ENCODE results near the gene VASH1.

The VASH1 gene

DNA sequence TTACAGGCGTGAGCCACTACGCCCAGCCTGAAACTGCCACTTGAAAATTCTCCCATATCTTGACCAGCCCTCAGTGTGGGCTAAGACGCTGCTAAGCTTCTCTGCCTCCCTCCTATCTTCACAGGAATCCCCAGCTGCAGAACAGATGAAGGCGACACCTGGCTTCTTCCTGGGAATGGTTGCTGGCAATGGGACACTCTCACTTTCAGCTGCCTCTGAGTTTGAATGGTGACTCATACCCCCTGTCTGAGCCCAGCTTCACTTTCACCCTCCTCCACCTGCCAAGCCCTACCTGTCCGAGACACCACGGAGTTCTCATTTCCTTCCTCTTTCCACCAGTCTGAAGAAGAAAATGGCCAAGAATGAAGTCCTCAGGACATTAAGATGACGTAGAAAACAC is 18.3 kb upstream of the VASH1 start:
- no peak for DNase-seq (ENCODE audit: low spot score)

DNA sequence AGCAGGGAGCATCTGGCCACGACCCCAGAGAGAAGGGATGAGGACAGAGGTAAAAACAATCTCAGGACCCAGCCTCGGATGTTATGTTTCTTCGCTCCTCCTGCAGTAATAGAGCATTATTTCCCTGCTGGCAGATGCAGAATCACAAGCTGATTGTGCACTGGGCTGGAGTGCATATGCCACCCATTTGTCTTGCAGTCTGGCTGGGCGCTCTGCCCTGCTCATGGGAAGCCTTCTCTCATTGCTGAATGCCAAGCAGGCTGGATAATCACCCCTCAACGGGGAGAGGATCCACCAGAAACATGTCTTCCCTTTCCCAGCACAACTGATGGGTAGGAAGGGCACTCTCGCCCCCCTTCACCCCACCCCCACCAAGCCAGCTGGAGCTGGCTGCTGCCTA is 8.5 kb upstream of the VASH1 start:
- no peak for DNase-seq (ENCODE audit: low spot score)

DNA sequence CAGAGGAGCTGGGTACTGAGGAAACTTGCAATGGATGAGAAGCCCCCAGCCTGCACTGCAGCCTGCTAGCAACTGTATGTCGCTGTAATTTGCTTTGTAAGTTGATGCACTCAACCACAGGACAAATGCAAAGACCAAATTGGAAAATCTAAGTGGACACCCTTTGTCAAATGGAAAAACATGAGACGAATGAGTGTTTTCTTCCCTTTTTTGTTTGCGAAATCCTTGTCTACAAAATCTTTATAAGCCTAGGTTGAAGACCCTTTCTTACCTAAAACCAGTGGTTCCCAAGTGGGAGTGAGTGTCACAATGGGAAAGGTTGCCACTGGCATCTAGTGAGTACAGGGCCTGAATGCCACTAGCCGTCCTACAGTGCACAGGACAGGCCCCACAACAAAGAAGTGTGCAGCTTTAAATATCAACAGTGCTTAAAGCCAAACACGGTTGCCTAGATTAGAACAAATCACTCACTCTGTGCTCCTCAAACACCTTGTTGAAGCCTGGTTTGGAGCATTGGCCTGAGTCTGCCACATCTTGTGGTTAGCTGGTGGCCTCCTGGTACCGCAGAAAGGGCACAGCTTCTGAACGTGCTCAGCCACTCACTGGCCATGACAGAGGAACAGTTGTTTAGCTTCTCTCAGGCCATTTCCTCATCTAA is 7.6 kb upstream of the VASH1 start:
- DNase-seq (ENCODE audit: low spot score) = no peak

DNA sequence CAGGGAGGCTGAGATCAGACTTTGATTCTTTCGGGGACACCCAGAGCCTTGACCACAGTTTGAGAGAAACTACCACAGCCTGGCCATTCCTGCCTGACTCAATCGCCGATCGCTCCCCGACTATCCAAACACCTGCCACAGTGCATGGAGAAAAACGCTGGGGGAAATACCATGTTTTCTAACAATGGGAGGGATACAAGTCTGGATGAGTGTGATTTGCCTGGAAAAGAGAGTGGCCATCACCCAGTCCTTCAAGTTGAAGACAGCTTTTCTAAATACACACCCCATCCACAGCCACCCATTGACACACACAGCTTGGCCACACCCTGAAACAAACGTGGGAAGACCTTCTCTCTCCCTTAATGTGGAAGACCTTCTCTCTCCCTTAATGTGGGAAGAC is 6.7 kb upstream of the VASH1 start:
- no peak for DNase-seq (ENCODE audit: low spot score)

DNA sequence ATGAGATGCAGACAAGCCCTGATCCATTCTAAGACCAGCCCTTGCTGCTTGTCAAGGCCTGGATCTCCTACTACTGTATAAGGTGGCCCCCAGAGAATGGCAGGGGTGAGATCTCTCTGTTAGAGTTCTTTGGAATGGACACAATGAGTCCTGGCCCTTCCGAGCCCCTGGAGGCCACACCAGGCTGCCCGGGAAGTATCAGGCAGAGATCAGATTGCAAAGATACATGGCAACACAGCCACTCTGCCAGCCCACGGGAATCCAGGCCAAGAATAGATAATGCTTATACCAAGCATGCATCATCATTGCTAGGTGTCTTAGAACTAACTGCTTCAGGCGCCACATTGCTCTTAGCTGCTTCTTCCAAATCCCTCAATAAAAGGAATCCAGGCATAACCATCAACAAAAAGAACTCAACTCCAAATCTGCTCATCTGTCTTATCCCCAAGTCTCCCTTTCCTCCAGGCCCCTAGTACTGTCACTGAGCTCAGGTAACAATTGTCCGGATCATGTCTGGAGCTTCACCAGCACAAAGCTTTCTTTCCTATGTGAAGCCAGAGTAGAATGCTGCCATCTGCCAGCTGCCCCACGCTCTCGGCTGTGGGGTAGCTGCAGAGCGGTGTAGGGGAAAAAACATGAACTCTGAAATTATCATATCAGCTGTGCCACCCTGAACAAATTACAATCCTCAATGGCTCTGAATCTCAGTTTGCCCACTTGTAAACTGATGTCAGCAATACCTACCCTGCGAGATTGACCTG is 5.5 kb upstream of the VASH1 start:
- no peak for DNase-seq (ENCODE audit: low spot score)

DNA sequence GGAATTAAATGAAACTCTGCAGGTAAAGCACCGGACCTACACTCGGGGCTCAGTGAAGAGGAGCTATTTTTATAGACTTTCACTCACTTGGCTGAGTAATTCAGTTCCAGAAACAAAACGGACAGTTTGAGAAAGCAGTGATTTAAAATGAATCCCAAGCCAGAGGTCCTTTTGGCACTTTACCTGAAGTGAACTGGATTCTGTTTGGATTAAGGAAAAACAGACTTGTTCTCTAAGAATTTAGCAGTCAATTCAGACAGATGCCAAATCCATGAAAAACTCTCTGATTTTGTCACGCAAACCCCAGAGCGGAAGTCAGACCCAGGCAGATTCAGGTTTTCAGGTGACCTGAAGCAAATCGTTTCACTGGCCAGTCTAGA is 4.9 kb upstream of the VASH1 start:
- no peak for DNase-seq (ENCODE audit: low spot score)

DNA sequence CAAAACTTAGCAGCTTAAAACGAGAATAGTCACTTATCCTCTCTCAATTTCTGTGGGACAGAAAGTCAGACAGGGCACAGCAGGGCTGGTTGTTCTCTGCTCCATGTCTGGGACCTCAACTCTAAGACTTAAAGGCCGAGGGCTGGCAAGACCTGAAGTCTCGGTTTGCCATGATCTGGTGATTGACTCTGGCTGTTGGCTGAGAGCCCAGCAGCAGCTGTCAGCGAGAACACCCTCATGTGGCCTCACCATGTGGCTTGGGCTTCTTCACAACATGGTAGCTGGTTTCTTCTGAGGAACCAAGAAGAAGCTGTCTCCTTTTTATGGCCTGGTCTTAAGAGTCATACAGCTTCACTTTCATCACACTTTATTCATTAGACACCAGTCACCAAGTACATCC is 1.7 kb upstream of the VASH1 start:
- no peak for DNase-seq (ENCODE audit: low spot score)

DNA sequence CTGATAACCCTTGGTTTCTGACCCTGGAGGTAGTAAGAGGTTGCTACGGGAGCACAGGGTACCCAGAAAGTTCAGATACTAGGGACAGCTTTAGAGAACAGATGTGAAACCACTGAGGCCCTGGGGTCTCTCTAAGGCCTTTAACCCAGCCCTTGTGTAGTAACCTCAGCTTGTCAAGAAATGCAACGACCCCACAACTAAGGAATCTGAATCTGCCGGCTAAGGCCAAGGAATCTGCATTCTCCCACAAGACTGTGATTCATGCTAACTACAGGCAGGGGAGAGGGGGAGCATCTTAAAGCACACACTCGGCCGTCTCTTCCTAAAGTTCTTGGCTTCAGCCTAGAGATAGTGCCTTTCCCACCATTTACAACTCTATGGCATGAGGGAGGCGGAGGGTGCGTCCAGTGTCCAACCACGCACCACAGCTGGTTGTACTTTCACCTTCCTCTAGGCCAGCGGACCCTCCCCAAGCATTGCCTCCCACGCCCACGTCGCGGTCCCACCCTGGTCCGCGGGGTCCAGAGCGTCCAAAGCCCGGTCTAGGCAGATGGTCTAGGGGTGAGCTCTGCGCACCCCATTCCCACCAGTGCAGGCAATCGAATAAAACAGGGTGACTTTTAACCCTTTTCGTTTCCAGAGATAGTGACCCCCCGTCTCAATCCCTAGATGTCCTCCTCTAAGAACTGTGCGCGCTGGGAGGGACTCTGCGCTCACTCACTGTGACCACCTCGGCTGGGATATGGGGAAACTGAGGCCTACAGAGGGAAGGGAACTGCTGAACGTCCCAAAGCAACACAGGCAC is 735 bp upstream of the VASH1 start:
- no peak for DNase-seq (ENCODE audit: low spot score)

DNA sequence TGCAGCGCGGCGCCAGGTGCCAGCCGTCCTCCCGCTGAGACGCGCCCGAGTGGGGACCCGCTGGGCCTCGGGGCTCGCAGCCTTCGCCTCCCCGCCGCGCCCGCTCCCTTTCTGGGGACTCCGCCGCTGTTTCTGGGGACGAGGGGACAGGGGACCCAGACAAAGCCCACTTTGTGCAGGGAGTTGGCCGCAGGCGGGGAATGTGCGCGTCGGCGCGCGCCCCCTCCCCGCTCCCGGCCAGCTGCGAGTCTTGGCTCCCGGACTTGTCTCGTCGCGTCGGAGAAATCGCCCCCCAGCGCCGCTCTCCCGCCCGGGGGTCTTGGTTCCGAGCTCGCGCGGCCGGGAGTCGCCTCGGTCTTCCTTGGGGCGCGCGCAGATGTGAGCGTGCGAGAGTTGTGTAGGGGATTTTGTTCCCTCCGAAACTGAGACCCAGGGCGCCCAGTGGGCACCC is 717 bp downstream of the VASH1 start:
- no peak for DNase-seq (ENCODE audit: low spot score)

DNA sequence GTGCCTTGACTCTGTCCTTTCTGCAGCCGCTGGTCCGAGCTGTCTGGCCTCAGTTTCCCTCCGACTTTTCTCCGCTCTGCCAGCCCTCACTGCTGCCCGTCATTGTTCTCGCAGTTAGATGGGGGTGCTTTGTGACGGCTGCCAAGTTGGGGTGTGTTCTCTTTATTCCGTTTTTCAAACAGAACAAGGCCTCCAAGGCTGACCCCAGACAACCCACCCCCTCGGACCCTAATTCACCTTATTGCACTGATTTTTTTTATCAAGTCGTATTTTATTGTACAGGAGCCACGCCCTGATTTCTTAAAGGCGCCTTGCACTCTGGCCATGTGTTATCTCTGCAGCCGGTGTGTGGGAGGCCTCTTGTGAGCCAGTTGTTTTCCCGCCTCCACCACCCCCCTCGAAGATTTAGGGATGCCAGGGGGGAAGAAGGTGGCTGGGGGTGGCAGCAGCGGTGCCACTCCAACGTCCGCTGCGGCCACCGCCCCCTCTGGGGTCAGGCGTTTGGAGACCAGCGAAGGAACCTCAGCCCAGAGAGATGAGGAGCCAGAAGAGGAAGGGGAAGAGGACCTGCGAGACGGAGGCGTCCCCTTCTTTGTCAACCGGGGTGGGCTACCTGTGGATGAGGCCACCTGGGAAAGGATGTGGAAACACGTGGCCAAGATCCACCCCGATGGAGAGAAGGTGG is 1.3 kb downstream of the VASH1 start:
- no peak for DNase-seq (ENCODE audit: low spot score)

DNA sequence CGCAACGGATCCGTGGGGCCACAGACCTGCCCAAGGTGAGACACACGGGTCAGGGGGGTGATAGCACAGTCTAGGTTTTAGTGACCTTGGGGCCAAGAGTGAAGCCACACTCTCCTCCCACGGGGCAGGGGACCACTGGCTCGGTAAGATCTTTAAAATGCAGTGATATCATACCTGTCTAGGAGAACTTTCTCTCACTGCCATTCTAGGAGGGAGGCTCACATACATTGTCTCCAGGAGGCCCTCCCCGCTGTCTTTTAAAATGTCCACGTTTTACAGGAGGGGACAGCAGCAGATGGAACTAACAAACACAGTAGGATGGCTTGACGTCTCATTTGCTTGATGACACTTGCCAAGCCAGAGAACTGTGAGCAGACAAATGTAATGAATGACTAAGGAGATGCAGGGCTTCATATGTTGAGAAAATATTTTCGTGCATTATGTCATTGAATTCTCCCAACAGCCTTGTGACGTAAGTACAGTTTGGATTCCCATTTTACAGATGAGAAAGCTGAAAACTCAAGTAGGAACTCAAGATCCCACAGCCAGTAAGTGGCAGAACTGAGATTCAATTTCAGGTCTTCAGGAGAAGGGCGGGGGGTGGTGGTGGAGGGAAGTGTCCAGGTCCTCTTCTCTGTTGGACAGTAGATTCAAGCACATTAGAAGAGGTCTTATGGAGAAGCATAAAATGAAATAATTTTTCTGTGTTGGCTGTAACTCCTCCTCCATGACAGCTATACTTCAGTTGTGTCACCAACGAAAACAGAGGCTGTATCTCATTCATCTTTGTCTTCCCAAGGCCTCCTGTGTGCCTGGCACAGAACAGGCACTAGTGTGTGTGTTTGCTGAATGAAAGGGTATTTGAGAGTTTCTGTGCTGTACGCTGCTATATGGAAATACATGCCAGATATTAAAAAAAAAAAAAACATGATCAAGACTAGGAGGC is 2.1 kb downstream of the VASH1 start:
- no peak for DNase-seq (ENCODE audit: low spot score)

DNA sequence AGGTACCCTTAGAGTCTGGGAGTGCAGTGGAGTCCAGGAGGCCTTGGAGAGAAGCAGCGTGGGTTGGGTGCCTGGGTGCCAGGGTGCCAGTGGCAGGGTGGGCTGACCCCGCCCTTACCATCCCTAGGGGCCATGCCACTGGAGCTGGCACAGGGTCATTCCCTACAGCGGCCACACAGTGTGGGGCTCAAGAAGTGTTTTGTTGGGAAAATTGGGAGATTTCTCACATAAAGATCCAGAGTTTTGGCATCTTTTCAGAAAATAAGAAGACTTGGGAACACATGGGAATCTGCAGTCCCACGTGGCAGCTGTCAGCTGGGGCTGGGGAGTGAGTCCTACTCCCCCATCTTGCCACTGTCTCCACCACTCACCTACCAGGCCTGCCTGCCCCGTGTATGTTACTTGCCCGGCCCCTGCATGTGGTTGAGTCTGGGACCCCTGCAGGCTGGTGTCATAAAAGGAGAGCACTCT is 4.2 kb downstream of the VASH1 start:
- no peak for DNase-seq (ENCODE audit: low spot score)

DNA sequence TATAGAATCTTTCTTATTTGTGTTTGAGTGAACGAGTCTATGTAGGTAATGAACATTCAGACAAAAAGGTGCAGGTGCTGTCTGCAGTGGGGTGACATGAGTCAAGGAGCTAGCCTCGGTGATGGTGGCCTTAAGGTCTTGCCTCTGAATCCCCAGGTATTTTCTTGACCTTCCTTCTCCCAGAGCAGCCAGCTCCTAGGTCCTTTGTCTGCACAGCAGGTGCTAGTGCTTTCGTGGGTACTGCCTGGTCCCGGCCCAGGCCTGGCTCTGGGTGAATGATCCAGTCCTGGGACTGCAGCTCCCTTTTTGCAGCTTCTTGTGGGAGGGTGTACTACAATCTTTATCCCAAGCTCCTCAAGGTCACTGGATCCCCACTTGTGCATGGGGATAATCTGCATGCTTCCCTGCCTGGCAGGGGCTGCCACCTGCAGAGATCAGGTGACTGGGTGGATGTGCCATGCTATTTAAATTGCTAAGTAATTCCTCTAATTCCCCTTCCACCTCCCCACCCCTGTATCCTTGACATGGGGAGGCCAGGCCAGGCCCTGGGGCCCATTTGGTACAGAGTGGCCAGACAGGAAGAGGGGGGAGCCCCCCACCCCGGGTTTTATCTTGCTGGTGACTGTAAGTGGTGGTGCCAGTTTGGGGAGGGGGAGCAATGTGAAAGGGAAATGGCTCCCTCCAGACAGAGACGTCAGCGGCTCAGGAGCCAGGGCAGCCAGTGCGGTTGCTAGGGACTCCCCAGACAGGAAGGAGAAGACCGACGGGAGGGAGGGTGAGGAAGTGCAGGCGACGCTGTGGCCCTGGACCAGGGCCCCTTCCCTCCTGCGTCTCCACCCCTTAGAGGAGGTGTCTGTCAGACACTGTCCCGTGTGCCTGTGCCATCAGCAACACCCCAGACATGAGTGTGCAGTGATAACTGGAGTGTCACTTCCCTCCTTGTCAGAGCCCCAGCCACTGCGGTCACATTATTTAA is 6.7 kb downstream of the VASH1 start:
- DNase-seq (ENCODE audit: low spot score) = peak; percentile 68

DNA sequence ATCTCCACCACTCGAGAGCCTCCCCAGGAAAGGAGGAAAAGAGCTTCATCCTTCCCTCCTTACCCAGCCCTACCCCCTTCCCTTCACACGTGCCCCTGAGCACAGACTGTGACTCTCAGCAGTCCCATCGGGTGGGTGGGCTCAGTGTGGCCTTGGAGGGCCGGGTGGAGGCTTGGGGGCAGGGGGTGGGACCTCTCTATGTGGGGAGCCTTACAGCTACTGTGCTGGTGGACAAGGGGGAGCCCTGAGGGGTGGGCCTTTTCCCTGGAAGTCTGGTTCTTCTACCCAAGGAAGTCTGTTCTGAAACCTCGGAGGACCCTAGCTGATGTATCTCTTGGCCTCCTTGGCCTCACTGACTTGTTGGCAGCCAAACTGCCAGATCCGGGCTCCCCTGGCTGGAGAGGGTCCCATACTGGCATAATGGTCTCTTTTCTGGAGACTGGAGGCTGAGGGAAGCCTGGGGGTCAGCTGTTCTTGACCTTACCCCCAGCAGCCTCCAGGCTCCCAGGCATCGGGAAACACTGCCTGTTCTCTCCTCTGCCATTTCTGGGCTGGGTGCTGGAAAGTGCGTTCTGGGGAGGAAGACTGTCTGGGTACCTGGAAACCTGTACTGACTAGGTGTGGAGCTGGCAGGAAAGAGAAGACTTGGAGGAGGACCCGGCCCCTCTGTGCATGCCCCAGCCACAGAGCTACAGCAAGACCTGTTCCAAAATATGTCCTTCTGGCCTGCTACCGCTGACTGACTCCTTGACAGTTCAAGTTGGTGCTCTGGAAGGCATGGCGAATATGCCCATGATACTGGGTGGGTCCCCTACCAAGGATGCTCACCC is 7.6 kb downstream of the VASH1 start:
- no peak for DNase-seq (ENCODE audit: low spot score)

DNA sequence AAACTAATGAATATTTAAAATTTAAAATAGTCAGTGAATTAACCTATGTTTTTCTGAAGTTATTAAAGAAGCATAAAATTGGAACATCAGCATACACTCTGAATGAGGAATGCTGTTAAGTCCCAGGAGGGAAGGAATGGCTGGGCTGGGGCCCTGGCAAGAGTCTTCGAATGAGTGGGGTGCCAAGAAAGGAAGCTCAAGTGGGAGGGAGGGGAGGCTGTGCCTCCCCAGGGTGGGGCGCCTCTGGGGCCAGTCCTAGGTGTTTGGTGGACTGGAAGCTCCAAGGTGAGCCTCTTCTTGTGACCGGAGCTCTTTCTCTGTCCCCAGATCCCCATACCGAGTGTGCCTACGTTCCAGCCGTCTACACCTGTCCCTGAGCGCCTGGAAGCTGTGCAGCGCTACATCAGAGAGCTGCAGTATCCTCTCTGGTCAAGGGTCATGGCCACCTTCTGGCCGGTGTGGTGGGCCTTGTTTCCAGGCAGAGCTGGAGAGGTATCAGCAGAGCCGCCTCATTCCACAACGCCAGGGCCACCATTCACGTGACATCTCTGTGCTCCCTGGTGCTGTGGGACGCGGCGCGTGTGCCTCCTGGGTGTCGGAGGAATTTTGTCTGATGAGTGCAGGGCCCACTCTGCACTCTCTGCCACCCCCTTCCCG is 8.5 kb downstream of the VASH1 start:
- DNase-seq (ENCODE audit: low spot score) = no peak

DNA sequence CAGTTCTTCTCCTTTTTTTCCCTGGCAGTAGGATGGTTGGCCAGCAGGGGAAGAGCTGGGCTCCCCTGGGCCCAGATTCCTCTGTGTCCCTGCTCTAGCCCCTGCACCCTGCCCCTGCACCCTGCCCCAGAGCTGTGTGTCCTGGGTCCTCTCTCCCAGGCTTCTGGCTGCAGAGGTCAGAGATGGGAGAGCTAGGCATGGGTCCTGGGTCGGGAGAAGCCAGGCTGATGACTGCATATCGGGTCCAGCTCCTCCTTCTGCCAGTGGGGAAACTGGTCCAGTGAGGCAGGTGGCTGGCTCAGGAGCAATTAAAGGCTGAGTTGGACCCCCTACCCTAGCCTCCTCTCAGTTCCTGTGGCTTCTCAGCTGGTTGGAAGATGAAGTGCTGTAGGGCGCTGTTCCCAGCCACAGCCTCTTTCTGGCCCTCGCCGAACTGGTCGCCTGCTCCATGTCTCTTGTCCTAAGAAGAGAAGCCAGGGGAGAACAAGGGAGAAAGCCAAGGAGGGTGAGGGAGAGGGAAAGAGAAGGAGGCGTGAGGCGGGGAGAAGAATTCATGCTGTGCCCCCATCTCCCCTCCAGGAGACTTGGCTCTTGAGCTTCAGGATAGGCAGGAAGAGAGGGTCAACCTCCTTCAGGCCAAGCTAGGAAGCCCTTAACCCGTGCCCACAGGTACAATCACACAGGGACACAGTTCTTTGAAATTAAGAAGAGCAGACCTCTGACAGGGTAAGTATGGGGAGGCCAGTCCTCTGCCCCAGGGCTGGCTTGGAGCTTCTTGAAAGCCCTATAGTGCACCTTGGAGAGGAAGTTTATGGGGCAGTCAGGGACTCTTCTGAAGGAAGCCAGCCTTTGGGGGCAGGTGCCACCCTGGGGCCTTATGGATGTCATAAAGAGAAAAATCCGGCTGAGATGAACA is 9.5 kb downstream of the VASH1 start:
- DNase-seq (ENCODE audit: low spot score) = no peak

DNA sequence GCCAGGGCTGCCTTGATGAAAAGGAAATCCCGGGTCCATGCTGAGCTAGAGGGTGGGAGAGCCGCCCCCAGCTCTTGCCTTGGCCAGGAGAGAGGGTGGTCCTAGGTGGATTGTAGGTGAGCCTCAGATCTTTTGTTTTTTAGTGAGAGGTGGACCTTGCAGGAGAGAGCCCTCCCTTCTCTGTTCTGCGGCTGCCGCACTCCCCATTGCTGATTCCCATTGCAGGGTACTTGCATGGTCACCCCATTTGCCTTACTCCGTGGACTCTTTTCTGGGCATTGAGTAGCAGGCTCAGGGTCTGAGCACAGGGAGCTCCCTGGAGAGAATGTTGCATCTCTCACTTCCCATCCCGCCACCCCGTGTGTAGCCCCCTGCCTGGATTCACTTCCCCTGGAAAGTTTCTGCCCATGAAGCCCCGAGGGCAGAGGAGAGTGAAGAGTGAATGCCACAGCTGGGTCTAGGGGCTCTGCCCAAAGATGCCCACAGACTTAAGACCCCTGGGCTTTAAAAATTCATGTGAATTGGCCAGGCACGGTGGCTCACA is 10.2 kb downstream of the VASH1 start:
- no peak for DNase-seq (ENCODE audit: low spot score)

Measured in CD4-positive, alpha-beta T cell treated with Interleukin-6 at 100 ng/mL for 8 hours (primary cell).